Thymus (tissue), 11 donors: Measurements from ENCODE around the gene FTO. TPM values are rescaled to one million over a fixed set of nuclear protein-coding genes. Genes with fewer than 3 reads are reported as not detected.

Source experiments
- DNase-seq, 9 donors: peaks; one replicate each; pipeline ENCODE4 v3.0.0-alpha.2; 2013; ENCODE audit warnings: low spot score in 9 of 9, low read depth in 6 of 9, missing footprints in 1 of 9
- H3K27ac ChIP-seq, 2 donors: one replicate each; pipeline ENCODE4 v1.5.1; 2013; ENCODE audit warnings: control low read depth in 1 of 2, low read depth in 1 of 2, low read length in 1 of 2, mild to moderate bottlenecking in 1 of 2, moderate library complexity in 1 of 2
- H3K27me3 ChIP-seq, 2 donors: one replicate each; pipeline ENCODE4 v1.5.1; 2013; ENCODE audit warnings: low read length in 1 of 2; ENCODE audit not compliant: control insufficient read depth in 2 of 2, insufficient read depth in 1 of 2
- H3K36me3 ChIP-seq, 2 donors: one replicate each; pipeline ENCODE4 v1.5.1; 2013; ENCODE audit warnings: low read length in 1 of 2, mild to moderate bottlenecking in 1 of 2, moderate library complexity in 1 of 2; ENCODE audit not compliant: control insufficient read depth in 2 of 2, insufficient read depth in 2 of 2
- H3K4me1 ChIP-seq, 2 donors: one replicate each; pipeline ENCODE4 v1.5.1; 2013; ENCODE audit warnings: low read length in 2 of 2; ENCODE audit not compliant: control insufficient read depth in 2 of 2, insufficient read depth in 2 of 2
- H3K4me3 ChIP-seq, 2 donors: one replicate each; pipeline ENCODE4 v1.5.1; 2013; ENCODE audit warnings: low read length in 2 of 2, control low read depth in 1 of 2, mild to moderate bottlenecking in 1 of 2
- H3K9me3 ChIP-seq, 2 donors: one replicate each; pipeline ENCODE4 v1.5.1; 2013; ENCODE audit warnings: low read length in 1 of 2, mild to moderate bottlenecking in 1 of 2; ENCODE audit not compliant: control insufficient read depth in 2 of 2, insufficient read depth in 1 of 2
- WGBS: extraction: QIAGEN DNeasy Blood & Tissue Kit; methylation state at CpG from one replicate; pipeline ENCODE4 v1.1.7; 2013; 5-methylcytosine and 5-hydroxymethylcytosine counted together
- polyA plus RNA-seq: library from polyadenylated mRNA; stranded (reverse); fragments of 200-250 nt; gene quantifications from one replicate; pipeline ENCODE4 v1.2.3, GENCODE V29; 2013
- total RNA-seq: library from RNA; stranded (reverse); fragments of 120-200 nt; gene quantifications from one replicate; pipeline ENCODE4 v1.2.4, GENCODE V29; 2013
- donor health status: healthy.

FTO gene
- total and polyA plus RNA-seq, 2 donors: 13.7 to 34.5 TPM

GRCh38 chr16:53982631-53983042 lies 278.7 kb downstream of the FTO start:
- Histone ChIP-seq H3K27me3 (no peaks in the 10 kb centered on the region), H3K4me1 (no peaks in the 10 kb centered on the region), H3K9me3 (no peaks in the 10 kb centered on the region), H3K36me3 (no peaks in the 10 kb centered on the region), H3K27ac (no peak overlapping the region), H3K4me3 (no peak overlapping the region)
- WGBS: 97% methylated on average over 3 of the region's 3 CpGs
- DNase-seq: no peak

GRCh38 chr16:53984936-53985335 lies 281.0 kb downstream of the FTO start:
- Histone ChIP-seq H3K9me3 (no peaks in the 10 kb centered on the region), H3K4me3 (no peak overlapping the region), H3K27me3 (no peaks in the 10 kb centered on the region), H3K27ac (no peak overlapping the region), H3K4me1 (no peaks in the 10 kb centered on the region), H3K36me3 (no peaks in the 10 kb centered on the region)
- no peak for DNase-seq
- WGBS: 98% methylated on average over 3 of the region's 3 CpGs

- Histone ChIP-seq H3K27ac (no peak overlapping the region), H3K4me1 (peaks cover 0 to under 1% of the 10 kb centered on the region in 2 donors), H3K4me3 (no peak overlapping the region), H3K36me3 (no peaks in the 10 kb centered on the region), H3K27me3 (no peaks in the 10 kb centered on the region), H3K9me3 (no peaks in the 10 kb centered on the region)
- 96% methylated on average over 3 of the region's 3 CpGs for WGBS
- no peak for DNase-seq
These were observed 281.9 kb downstream of the FTO start for GRCh38 chr16:53985861-53986260.

GRCh38 chr16:53986793-53987192 lies 282.8 kb downstream of the FTO start:
- DNase-seq: no peak
- no peak overlapping the region for H3K4me3 ChIP-seq
- H3K27me3 ChIP-seq: no peaks in the 10 kb centered on the region
- WGBS: 97% methylated on average over 5 of the region's 5 CpGs
- H3K4me1 ChIP-seq: peaks cover 2 to 9% of the 10 kb centered on the region in 2 donors
- H3K36me3 ChIP-seq: no peaks in the 10 kb centered on the region
- H3K9me3 ChIP-seq: no peaks in the 10 kb centered on the region
- no peak overlapping the region for H3K27ac ChIP-seq

GRCh38 chr16:53988136-53988535 lies 284.2 kb downstream of the FTO start:
- no peaks in the 10 kb centered on the region for H3K27me3 ChIP-seq
- no peaks in the 10 kb centered on the region for H3K9me3 ChIP-seq
- no peak for DNase-seq
- peaks cover 7 to 20% of the 10 kb centered on the region in 2 donors for H3K4me1 ChIP-seq
- no peaks in the 10 kb centered on the region for H3K36me3 ChIP-seq
- no peak overlapping the region for H3K27ac ChIP-seq
- 95% methylated on average over 2 of the region's 2 CpGs for WGBS
- H3K4me3 ChIP-seq: no peak overlapping the region

GRCh38 chr16:53989597-53989996 lies 285.6 kb downstream of the FTO start:
- Histone ChIP-seq H3K36me3 (no peaks in the 10 kb centered on the region), H3K27me3 (no peaks in the 10 kb centered on the region), H3K9me3 (no peaks in the 10 kb centered on the region), H3K27ac (no peak overlapping the region), H3K4me1 (peaks cover 7 to 20% of the 10 kb centered on the region in 2 donors), H3K4me3 (no peak overlapping the region)
- 100% methylated on average over 3 of the region's 3 CpGs for WGBS
- no peak for DNase-seq

GRCh38 chr16:53991754-53992378 lies 287.9 kb downstream of the FTO start:
- 11% methylated on average over 8 of the region's 8 CpGs for WGBS
- peak overlapping the region; percentile 46 to 77 for H3K27ac ChIP-seq
- peak in 6 of 9 donors; percentile 11 to 65 (median 34) for DNase-seq

GRCh38 chr16:53995378-53995777 lies 291.4 kb downstream of the FTO start:
- Histone ChIP-seq H3K4me3 (no peak overlapping the region), H3K36me3 (no peaks in the 10 kb centered on the region), H3K4me1 (peaks cover 7 to 26% of the 10 kb centered on the region in 2 donors), H3K9me3 (no peaks in the 10 kb centered on the region), H3K27ac (no peak overlapping the region), H3K27me3 (no peaks in the 10 kb centered on the region)
- DNase-seq: no peak
- 92% methylated on average over 6 of the region's 6 CpGs for WGBS

More at GRCh38 chr16:53991754-53992378, 287.9 kb downstream of the FTO start:
- Histone ChIP-seq H3K4me3 (no peak overlapping the region), H3K9me3 (no peaks in the 10 kb centered on the region), H3K4me1 (peaks cover 7 to 26% of the 10 kb centered on the region in 2 donors), H3K36me3 (no peaks in the 10 kb centered on the region), H3K27me3 (no peaks in the 10 kb centered on the region)

GRCh38 chr16:53996961-53997360 lies 293.0 kb downstream of the FTO start:
- H3K27me3 ChIP-seq: no peaks in the 10 kb centered on the region
- no peak overlapping the region for H3K4me3 ChIP-seq
- no peak for DNase-seq
- peaks cover 4 to 15% of the 10 kb centered on the region in 2 donors for H3K4me1 ChIP-seq
- 97% methylated on average over 5 of the region's 5 CpGs for WGBS
- H3K27ac ChIP-seq: no peak overlapping the region
- H3K9me3 ChIP-seq: no peaks in the 10 kb centered on the region
- H3K36me3 ChIP-seq: no peaks in the 10 kb centered on the region
